HepG2 (cell line): ENCODE data around the gene ACOXL.

Source experiments
- EP300 ChIP-seq, 3 experiments: sonication (generic) in 1 of 3; formaldehyde crosslinking in 1 of 3; IDR thresholded peaks; 2 replicates each; pipeline versions ENCODE4 v1.5.1 to v1.6.1; 2011 to 2020; ENCODE audit warnings: low read depth in 2 of 3, low read length in 2 of 3, borderline replicate concordance in 1 of 3, improper control_type of control experiment in 1 of 3, mild to moderate bottlenecking in 1 of 3, missing genetic modification reagents in 1 of 3, moderate library complexity in 1 of 3
- POLR2AphosphoS5 ChIP-seq: IDR thresholded peaks from 2 replicates; pipeline ENCODE4 v1.6.1; 2012; ENCODE audit warnings: low read depth, low read length
- ZMYM4 ChIP-seq: sonication (generic); formaldehyde crosslinking; IDR thresholded peaks from 2 replicates; pipeline ENCODE4 v1.8.1; 2023; ENCODE audit warnings: mild to moderate bottlenecking, missing genetic modification reagents

DNA sequence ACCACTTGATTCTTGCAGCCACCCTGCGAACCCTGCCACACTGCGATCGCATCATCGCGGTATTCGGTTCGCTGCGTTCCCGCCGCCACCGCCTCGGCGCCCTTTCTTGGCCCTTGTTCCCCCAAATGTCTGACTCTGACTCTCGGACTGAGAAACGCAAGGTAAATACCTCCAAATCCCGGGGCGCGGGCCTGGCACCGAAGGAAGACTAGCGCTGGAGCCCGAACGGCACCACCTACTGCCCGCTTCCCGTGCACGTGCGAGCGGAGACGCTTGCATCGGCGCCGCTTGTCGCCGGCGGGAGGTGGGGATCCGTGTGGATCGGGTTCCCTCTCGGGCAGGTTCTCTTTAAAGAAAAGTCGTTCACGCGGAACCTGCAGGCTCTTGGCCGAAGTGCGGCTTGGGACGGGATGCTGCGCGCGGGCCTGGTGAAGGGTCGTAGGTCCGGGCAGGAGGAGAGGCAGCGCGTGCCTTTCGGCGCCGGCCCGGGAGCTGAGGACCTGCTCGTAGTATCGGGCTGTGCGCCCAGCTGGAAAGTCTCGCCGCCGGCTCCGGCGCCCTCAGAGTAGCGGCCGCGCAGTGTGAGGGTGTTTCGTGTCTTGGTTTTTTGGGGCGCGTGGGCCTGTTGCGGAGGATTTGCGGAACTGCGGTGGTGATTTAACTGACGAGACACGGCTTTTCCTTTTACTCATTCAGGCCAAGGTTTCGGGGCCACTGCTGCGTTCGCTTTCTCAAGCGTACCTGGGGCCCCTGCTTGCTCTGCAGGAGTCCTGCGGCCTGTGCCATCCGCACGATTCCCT lies 388.9 kb downstream of the ACOXL start:
- TF ChIP-seq ZMYM4 (CRISPR knock-in tag) (no peak), EP300 (IDR thresholded peaks at IDR 0.05; ENCODE audit: low read depth in 2 of 2, low read length in 2 of 2) (no peak), EP300 (CRISPR knock-in tag; IDR thresholded peaks at IDR 0.05; ENCODE audit: borderline replicate concordance) (no peak; the same call in 1 of the 2 replicates), POLR2AphosphoS5 (no peak)
